ENCODE results near the gene RENBP.

DNA sequence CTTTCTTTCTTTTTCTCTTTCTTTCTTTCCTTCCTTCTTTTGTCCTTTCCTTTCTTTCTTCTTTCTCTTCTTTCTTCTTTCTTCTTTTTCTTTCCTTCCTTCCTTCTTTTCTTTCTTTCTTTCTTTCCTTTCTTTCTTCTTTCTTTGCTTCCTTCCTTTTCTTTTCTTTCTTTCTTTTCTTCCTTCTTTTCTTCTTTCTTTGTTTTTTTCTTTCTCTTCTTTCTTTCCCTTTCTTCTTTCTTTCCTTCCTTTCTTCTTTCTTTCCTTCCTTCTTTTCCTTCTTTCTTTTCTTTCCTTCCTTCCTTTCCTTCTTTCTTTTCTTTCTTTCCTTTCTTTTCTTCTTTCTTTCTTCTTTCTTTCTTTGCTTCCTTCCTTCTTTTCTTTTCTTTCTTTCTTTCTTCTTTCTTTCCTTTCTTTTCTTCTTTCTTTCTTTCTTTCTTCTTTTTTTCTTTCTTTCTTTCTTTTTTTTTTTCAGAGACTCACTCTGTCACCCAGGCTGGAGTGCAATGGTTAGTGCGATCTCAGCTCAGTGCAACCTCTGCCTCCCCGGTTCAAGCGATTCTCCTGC lies 46.7 kb upstream of the RENBP start:
- TF ChIP-seq, protein P1, sequence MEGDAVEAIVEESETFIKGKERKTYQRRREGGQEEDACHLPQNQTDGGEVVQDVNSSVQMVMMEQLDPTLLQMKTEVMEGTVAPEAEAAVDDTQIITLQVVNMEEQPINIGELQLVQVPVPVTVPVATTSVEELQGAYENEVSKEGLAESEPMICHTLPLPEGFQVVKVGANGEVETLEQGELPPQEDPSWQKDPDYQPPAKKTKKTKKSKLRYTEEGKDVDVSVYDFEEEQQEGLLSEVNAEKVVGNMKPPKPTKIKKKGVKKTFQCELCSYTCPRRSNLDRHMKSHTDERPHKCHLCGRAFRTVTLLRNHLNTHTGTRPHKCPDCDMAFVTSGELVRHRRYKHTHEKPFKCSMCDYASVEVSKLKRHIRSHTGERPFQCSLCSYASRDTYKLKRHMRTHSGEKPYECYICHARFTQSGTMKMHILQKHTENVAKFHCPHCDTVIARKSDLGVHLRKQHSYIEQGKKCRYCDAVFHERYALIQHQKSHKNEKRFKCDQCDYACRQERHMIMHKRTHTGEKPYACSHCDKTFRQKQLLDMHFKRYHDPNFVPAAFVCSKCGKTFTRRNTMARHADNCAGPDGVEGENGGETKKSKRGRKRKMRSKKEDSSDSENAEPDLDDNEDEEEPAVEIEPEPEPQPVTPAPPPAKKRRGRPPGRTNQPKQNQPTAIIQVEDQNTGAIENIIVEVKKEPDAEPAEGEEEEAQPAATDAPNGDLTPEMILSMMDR (conservative IDR thresholded peaks at IDR 0.05; ENCODE audit: low read length), result no peak
- TF ChIP-seq EZH2phosphoT487 (IDR thresholded peaks at IDR 0.05; ENCODE audit: borderline replicate concordance, low read depth, low read length), result no peak
